GM12878 (cell line): ENCODE data around the gene UBAC2.
"Not testable (repeated sequence)": the region's sequence is repeated elsewhere in the genome, so short reads cannot be mapped to it uniquely, and the experiment has no call there.

Source experiments
- HCFC1 ChIP-seq: fragments of 150-350 bp; IDR thresholded peaks from 2 replicates; pipeline ENCODE4 v1.6.1; 2014; ENCODE audit warnings: low read length
- RELA ChIP-seq: fragments of 450-650 bp; IDR thresholded peaks from 2 replicates; pipeline ENCODE4 v1.8.0; 2014; ENCODE audit warnings: borderline replicate concordance; ENCODE audit not compliant: partially characterized antibody
- SIN3A ChIP-seq: IDR thresholded peaks from 2 replicates; pipeline ENCODE4 v1.6.1; 2012; ENCODE audit warnings: low read depth, low read length, improper control_type of control experiment
- ZNF274 ChIP-seq: IDR thresholded peaks from one replicate; pipeline ENCODE4 v1.8.0; 2011; ENCODE audit not compliant: insufficient read length, insufficient read depth
- TF ChIP-seq, protein P1 (sequence below): IDR thresholded peaks from 2 replicates; pipeline ENCODE4 v1.6.1; 2012; ENCODE audit warnings: mild to moderate bottlenecking, low read depth, low read length

- not testable (repeated sequence) for TF ChIP-seq RELA, HCFC1, ZNF274, SIN3A
- TF ChIP-seq, protein P1, sequence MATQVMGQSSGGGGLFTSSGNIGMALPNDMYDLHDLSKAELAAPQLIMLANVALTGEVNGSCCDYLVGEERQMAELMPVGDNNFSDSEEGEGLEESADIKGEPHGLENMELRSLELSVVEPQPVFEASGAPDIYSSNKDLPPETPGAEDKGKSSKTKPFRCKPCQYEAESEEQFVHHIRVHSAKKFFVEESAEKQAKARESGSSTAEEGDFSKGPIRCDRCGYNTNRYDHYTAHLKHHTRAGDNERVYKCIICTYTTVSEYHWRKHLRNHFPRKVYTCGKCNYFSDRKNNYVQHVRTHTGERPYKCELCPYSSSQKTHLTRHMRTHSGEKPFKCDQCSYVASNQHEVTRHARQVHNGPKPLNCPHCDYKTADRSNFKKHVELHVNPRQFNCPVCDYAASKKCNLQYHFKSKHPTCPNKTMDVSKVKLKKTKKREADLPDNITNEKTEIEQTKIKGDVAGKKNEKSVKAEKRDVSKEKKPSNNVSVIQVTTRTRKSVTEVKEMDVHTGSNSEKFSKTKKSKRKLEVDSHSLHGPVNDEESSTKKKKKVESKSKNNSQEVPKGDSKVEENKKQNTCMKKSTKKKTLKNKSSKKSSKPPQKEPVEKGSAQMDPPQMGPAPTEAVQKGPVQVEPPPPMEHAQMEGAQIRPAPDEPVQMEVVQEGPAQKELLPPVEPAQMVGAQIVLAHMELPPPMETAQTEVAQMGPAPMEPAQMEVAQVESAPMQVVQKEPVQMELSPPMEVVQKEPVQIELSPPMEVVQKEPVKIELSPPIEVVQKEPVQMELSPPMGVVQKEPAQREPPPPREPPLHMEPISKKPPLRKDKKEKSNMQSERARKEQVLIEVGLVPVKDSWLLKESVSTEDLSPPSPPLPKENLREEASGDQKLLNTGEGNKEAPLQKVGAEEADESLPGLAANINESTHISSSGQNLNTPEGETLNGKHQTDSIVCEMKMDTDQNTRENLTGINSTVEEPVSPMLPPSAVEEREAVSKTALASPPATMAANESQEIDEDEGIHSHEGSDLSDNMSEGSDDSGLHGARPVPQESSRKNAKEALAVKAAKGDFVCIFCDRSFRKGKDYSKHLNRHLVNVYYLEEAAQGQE = not testable (repeated sequence)
Observed at GRCh38 chr13:99389094-99389493, 188.4 kb downstream of the UBAC2 start.
